Esophagus (tissue), 2 donors: ENCODE data around the gene CC2D2A. TPM values are rescaled to one million over a fixed set of nuclear protein-coding genes. Genes with fewer than 3 reads are reported as not detected.

ENCODE experiments used
- H3K27ac ChIP-seq, 2 donors: one replicate each; pipeline ENCODE4 v1.5.1; 2013; ENCODE audit warnings: low read depth in 2 of 2, mild to moderate bottlenecking in 2 of 2, inconsistent platforms in 1 of 2, low read length in 1 of 2, moderate library complexity in 1 of 2
- H3K27me3 ChIP-seq, 2 donors: one replicate each; pipeline ENCODE4 v1.6.1; 2013; ENCODE audit warnings: low read length in 2 of 2, control low read depth in 1 of 2, mild to moderate bottlenecking in 1 of 2; ENCODE audit not compliant: insufficient read depth in 2 of 2, control insufficient read depth in 1 of 2
- H3K36me3 ChIP-seq, 2 donors: one replicate each; pipeline ENCODE4 v1.6.1; 2013; ENCODE audit warnings: low read length in 1 of 2; ENCODE audit not compliant: control insufficient read depth in 2 of 2, insufficient read depth in 2 of 2
- H3K4me1 ChIP-seq, 2 donors: one replicate each; pipeline ENCODE4 v1.6.1; 2013; ENCODE audit warnings: low read length in 1 of 2; ENCODE audit not compliant: control insufficient read depth in 2 of 2, insufficient read depth in 2 of 2
- H3K4me3 ChIP-seq, 2 donors: one replicate each; pipeline ENCODE4 v1.5.1; 2013; ENCODE audit warnings: low read length in 2 of 2, mild to moderate bottlenecking in 2 of 2, low read depth in 1 of 2, moderate library complexity in 1 of 2
- H3K9me3 ChIP-seq, 2 donors: one replicate each; pipeline ENCODE4 v1.6.1; 2013; ENCODE audit warnings: mild to moderate bottlenecking in 2 of 2, low read depth in 1 of 2, low read length in 1 of 2, moderate library complexity in 1 of 2; ENCODE audit not compliant: control insufficient read depth in 2 of 2, insufficient read depth in 1 of 2
- whole genome bisulfite sequencing, 2 donors: extraction: QIAGEN DNeasy Blood & Tissue Kit; methylation state at CpG; one replicate each; pipeline ENCODE4 v1.1.7; 2013; 5-methylcytosine and 5-hydroxymethylcytosine counted together
- polyA plus RNA-seq, 2 donors: library from polyadenylated mRNA; stranded (reverse); fragments of 200-250 nt; gene quantifications; one replicate each; pipeline ENCODE4 v1.2.3, GENCODE V29; 2013
- donor health status: healthy with polysubstance abuse.
- donor health status: Bipolar disorder and iron deficiency.

CC2D2A gene
- polyA plus RNA-seq, 2 donors, result 4.0 to 4.5 TPM

DNA sequence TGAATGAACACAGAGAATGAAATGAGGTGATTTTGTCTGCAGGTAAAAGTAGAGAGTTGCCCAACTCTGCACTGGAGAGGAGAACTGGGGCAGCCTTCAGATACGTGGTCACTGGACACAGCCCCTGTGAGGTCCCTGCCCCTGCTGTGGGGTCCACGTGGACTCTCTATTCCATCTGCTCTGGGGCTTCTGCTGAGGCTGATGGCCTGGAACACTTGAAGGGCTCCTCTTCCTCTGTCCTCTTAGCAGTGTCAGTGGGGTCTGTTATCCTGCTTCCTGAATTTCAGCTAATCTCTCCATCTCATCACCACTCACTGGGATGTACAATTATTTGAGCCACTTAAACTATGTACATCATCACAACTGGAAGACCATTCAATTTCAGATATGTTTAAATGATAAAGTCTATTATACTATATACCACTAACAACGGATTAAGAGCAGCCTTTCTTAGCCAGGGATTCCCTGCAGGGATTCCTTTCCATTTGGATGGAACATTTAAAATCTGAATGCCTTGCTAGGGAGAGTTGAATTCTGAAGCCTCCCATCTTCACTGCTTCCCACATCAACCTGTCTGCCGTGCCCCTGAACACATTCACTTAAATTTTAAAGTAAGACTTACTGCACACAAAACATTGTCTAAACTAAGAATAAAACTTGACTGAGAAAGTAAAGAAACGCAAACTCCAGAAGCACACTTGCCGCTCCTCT, 74.0 kb downstream of the CC2D2A start:
- Histone ChIP-seq H3K4me1 (no peaks in the 10 kb centered on the region), H3K27me3 (no peaks in the 10 kb centered on the region), H3K9me3 (no peaks in the 10 kb centered on the region), H3K27ac (no peak overlapping the region), H3K36me3 (peaks cover 0 to 2% of the 10 kb centered on the region in 2 donors), H3K4me3 (no peak overlapping the region)
- WGBS, 2 donors, result 84 to 88% methylated on average over 6 of the region's 6 CpGs

- Histone ChIP-seq H3K36me3 (peaks cover 0 to 2% of the 10 kb centered on the region in 2 donors), H3K4me3 (no peak overlapping the region), H3K4me1 (no peaks in the 10 kb centered on the region), H3K27me3 (no peaks in the 10 kb centered on the region), H3K9me3 (no peaks in the 10 kb centered on the region), H3K27ac (no peak overlapping the region)
- 81 to 89% methylated on average over 1 of the region's 1 CpG for WGBS, 2 donors
Measured at GRCh38 chr4:15544248-15544729, 74.6 kb downstream of the CC2D2A start.

- Histone ChIP-seq H3K27me3 (no peaks in the 10 kb centered on the region), H3K27ac (no peak overlapping the region), H3K36me3 (peaks cover 0 to 2% of the 10 kb centered on the region in 2 donors), H3K4me1 (no peaks in the 10 kb centered on the region), H3K9me3 (no peaks in the 10 kb centered on the region), H3K4me3 (no peak overlapping the region)
- 75 to 86% methylated on average over 2 of the region's 2 CpGs for WGBS, 2 donors
Measured at GRCh38 chr4:15545371-15545770, 75.7 kb downstream of the CC2D2A start.

DNA sequence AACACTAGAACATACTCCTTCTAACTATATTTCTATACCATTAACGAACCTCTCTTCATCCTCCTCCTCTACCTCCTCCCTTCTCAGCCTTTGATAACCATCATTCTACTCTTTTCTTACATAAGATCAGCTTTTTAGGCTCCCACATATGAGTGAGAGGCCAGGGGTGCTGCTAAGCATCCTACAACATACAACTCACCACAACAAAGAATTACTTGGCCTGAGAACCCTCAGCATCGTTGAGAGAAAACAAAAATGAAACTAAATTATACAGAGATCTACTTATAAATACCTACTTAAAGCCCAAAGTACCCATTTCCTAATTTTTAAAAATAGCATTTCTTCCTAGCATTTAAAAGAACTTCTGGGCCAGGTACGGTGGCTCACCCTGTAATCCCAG, 77.7 kb downstream of the CC2D2A start:
- H3K9me3 ChIP-seq, result no peaks in the 10 kb centered on the region
- H3K4me3 ChIP-seq, result no peak overlapping the region
- peaks cover 0 to 2% of the 10 kb centered on the region in 2 donors for H3K36me3 ChIP-seq
- H3K27ac ChIP-seq, result no peak overlapping the region
- no peaks in the 10 kb centered on the region for H3K4me1 ChIP-seq
- WGBS, 2 donors, result 62 to 65% methylated on average over 3 of the region's 3 CpGs
- H3K27me3 ChIP-seq, result no peaks in the 10 kb centered on the region

GRCh38 chr4:15550491-15550890, 80.8 kb downstream of the CC2D2A start:
- Histone ChIP-seq H3K36me3 (peaks cover 2 to 6% of the 10 kb centered on the region in 2 donors), H3K27ac (no peak overlapping the region), H3K4me3 (no peak overlapping the region), H3K4me1 (no peaks in the 10 kb centered on the region), H3K27me3 (no peaks in the 10 kb centered on the region), H3K9me3 (no peaks in the 10 kb centered on the region)
- 92 to 93% methylated on average over 3 of the region's 3 CpGs for WGBS, 2 donors

DNA sequence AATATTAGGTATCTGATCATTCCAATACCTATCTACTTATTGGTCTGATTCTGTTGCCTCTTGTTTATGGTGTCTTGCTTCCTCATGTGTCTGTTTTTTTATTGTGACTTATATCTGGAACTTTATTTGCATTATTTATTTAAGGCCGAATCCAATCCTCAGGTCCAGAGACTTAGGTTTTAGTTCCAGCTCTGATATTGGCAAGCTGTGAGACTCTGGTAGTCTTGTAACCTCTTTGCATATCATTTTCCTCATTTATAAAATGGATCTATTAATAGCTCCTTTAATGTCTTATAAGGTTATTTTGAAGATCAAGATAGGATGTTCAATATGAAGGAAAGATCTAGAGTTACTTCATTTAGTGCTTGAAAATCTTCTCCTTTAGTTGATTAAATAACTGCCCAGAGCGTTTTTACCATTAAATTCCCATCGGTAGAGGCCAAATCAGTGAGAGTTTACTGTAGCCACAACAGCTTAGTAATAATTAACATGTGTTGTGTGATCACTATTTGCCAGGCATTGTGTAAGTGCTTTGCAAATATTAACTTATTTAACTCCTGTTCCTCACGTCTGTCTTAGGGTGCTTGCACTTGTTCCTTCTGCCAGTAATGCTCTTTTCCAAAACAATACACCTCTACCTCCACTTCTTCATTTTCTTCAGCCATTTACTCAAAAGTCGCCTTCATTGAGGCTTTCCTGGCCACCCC, 82.2 kb downstream of the CC2D2A start:
- Histone ChIP-seq H3K27me3 (no peaks in the 10 kb centered on the region), H3K9me3 (no peaks in the 10 kb centered on the region), H3K27ac (no peak overlapping the region), H3K4me1 (no peaks in the 10 kb centered on the region), H3K36me3 (peaks cover 2 to 8% of the 10 kb centered on the region in 2 donors), H3K4me3 (no peak overlapping the region)
- WGBS, 2 donors, result 64 to 74% methylated on average over 5 of the region's 5 CpGs

DNA sequence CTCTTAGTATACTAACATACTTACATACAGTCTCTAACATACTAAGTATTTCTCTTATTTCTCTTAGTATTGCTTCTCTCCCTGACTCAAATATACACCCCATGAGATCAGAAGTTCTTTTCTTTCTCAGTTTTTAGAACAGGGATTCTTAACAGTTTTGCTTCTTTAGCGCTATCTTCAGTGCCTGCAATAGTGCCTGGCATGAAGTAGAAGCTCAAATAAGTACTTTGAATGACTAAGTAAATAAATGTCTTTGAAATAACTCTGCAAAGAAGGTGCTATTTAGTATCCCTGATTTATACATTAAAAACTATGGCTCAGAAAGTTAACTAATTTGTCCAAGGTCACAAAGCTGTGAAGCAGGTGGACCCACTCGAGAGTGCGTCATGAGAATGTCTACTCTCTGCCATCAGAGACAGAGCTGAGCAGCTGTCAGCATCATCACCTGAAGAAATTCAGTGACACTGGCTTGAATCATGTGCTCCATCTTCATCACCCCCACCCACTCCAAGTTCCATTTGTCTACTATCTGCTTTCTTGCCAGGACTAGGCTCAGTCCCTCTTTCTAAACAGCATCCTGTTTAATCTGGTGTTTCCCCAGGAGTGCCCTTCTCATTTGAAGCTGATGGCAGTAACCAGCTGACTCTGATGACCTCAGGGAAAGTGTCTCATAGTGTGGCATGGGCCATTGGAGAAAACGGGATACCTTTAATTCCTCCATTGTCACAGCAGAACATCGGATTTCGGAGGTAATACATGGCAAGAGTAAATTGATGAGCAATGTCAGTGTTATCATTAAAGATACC, 83.1 kb downstream of the CC2D2A start:
- no peak overlapping the region for H3K27ac ChIP-seq
- H3K4me1 ChIP-seq, result no peaks in the 10 kb centered on the region
- H3K4me3 ChIP-seq, result no peak overlapping the region
- peaks cover 2 to 8% of the 10 kb centered on the region in 2 donors for H3K36me3 ChIP-seq
- H3K27me3 ChIP-seq, result no peaks in the 10 kb centered on the region
- H3K9me3 ChIP-seq, result no peaks in the 10 kb centered on the region
- 85 to 89% methylated on average over 6 of the region's 6 CpGs for WGBS, 2 donors

- WGBS, 2 donors, result 83 to 93% methylated on average over 4 of the region's 4 CpGs
Measured at GRCh38 chr4:15556511-15557092, 86.9 kb downstream of the CC2D2A start.

More at GRCh38 chr4:15556511-15557092, 86.9 kb downstream of the CC2D2A start:
- H3K4me1 ChIP-seq, result no peaks in the 10 kb centered on the region
- H3K27me3 ChIP-seq, result no peaks in the 10 kb centered on the region
- no peak overlapping the region for H3K27ac ChIP-seq
- no peaks in the 10 kb centered on the region for H3K9me3 ChIP-seq
- H3K36me3 ChIP-seq, result peaks cover 2 to 10% of the 10 kb centered on the region in 2 donors
- H3K4me3 ChIP-seq, result no peak overlapping the region
